ENCODE results near the gene CCL8.
A peak's percentile ranks its signal among the peaks of the same experiment; 100 is the strongest.

The CCL8 gene

DNA sequence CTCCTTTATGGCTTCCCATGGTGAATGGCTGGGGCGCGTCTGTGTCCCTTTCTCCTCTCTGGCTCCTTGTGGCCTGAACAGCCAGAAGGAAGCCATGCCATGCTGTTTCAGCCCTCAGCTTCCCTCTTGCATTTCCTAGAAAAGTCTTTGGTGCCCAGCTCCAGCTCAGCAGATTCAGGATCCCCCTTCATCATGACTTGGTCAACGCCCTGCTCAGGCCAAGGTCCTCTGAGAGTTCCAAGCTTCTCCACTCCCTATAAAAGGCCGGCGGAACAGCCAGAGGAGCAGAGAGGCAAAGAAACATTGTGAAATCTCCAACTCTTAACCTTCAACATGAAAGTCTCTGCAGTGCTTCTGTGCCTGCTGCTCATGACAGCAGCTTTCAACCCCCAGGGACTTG is 37.0 kb downstream of the CCL8 start, which contains the start of gene CCL13:
TSS of gene CCL13 (plus strand) at position 287 of the 400 bp plus-strand sequence. CDS start at position 334, 47 bp downstream.
- TF ChIP-seq, protein P1, sequence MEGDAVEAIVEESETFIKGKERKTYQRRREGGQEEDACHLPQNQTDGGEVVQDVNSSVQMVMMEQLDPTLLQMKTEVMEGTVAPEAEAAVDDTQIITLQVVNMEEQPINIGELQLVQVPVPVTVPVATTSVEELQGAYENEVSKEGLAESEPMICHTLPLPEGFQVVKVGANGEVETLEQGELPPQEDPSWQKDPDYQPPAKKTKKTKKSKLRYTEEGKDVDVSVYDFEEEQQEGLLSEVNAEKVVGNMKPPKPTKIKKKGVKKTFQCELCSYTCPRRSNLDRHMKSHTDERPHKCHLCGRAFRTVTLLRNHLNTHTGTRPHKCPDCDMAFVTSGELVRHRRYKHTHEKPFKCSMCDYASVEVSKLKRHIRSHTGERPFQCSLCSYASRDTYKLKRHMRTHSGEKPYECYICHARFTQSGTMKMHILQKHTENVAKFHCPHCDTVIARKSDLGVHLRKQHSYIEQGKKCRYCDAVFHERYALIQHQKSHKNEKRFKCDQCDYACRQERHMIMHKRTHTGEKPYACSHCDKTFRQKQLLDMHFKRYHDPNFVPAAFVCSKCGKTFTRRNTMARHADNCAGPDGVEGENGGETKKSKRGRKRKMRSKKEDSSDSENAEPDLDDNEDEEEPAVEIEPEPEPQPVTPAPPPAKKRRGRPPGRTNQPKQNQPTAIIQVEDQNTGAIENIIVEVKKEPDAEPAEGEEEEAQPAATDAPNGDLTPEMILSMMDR (IDR thresholded peaks at IDR 0.05; ENCODE audit: unreplicated experiment in 3 of 3), result no peak
- Mint-ChIP-seq H3K27ac (no peak within 1 kb of the TSS), H3K9me3 (peaks cover 6% of the 10 kb centered on the region), H3K4me1 (no peaks in the 10 kb centered on the region), H3K4me3 (no peak within 1 kb of the TSS), H3K36me3 (ENCODE audit: low read depth) (no peaks in the 10 kb centered on the region), H3K27me3 (ENCODE audit: low read depth) (peaks cover 20% of the 10 kb centered on the region)

DNA sequence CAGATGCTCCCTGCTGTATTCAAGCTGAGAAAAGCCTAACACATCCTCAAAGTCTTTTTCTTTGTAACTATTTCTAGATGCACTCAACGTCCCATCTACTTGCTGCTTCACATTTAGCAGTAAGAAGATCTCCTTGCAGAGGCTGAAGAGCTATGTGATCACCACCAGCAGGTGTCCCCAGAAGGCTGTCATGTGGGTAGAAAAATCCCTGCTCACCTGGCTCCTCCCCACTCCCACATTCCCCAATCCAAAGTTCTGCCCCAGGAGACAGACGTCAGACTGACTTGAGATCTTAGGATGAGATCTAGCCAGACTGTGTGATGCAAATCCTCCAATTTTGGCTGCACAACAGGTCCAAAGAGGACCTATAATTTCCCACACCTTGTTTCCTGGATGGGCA is 38.2 kb downstream of the CCL8 start:
- Mint-ChIP-seq H3K27ac (no peak overlapping the region), H3K36me3 (ENCODE audit: low read depth) (no peaks in the 10 kb centered on the region), H3K4me1 (peaks cover 5% of the 10 kb centered on the region), H3K4me3 (no peak overlapping the region), H3K9me3 (peaks cover 6% of the 10 kb centered on the region), H3K27me3 (ENCODE audit: low read depth) (peaks cover 29% of the 10 kb centered on the region)
- TF ChIP-seq, protein P1 (IDR thresholded peaks at IDR 0.05; ENCODE audit: unreplicated experiment in 3 of 3), result no peak

DNA sequence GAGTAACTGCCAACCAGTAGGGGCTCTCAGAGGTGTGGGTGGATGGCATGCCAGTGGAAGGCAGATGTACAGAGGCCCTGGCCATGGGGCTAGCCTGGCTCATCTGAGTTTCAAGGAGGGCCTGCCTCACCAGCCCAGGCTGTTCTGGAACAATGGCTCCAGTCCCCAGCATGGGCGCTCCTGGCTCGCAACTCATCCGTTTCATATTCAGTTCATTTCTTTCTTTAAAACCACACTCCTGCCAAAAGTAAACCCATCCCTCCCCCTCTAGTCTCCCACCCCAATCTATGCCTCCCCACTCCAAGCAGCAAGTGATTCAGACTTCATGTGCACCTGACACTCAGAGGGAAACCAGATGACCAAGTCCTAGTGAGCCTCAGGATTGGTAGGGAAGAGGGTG is 39.4 kb downstream of the CCL8 start:
- H3K4me3 Mint-ChIP-seq, result no peak overlapping the region
- TF ChIP-seq, protein P1 (IDR thresholded peaks at IDR 0.05; ENCODE audit: unreplicated experiment in 3 of 3), result no peak
- peaks cover 2% of the 10 kb centered on the region for H3K9me3 Mint-ChIP-seq
- H3K4me1 Mint-ChIP-seq, result peaks cover 5% of the 10 kb centered on the region
- peaks cover 37% of the 10 kb centered on the region for H3K27me3 Mint-ChIP-seq (ENCODE audit: low read depth)
- H3K27ac Mint-ChIP-seq, result no peak overlapping the region
- H3K36me3 Mint-ChIP-seq (ENCODE audit: low read depth), result no peaks in the 10 kb centered on the region

DNA sequence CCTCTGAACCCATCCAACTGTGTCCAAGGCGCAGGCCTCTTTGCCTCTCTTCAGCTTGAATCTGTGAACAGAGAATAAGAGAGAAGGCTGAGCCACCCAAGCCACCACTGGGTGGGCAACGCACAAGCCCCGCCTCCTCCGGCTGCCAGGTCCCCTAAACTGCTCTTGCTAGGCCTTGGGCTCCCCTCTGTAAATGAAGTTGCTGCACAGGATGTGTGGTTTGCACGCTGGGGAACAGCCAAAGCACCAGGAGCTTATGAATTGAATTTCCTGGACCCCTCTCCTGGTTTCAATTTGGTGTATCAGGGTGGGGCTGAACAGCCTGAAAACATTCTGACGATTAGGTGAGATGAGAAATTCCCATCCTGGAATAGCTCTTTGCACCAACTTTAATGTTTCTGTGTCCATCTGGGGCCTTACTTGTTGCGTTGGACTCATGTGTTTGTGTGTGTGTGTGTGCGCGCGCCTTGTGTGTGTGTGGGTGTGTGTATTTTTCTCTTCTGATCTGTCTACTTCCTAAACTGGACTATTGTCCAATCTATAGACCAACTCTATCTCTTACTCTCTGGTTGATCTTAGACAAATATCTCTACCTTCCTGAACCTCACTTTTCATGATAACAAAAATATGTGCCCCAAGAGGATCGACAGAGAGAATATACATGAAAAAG is 41.5 kb downstream of the CCL8 start:
- Mint-ChIP-seq H3K36me3 (ENCODE audit: low read depth) (no peaks in the 10 kb centered on the region), H3K4me1 (peaks cover 5% of the 10 kb centered on the region), H3K4me3 (no peak overlapping the region), H3K27ac (no peak overlapping the region), H3K9me3 (no peaks in the 10 kb centered on the region), H3K27me3 (ENCODE audit: low read depth) (peaks cover 53% of the 10 kb centered on the region)
- TF ChIP-seq, protein P1 (IDR thresholded peaks at IDR 0.05; ENCODE audit: unreplicated experiment in 3 of 3), result no peak

DNA sequence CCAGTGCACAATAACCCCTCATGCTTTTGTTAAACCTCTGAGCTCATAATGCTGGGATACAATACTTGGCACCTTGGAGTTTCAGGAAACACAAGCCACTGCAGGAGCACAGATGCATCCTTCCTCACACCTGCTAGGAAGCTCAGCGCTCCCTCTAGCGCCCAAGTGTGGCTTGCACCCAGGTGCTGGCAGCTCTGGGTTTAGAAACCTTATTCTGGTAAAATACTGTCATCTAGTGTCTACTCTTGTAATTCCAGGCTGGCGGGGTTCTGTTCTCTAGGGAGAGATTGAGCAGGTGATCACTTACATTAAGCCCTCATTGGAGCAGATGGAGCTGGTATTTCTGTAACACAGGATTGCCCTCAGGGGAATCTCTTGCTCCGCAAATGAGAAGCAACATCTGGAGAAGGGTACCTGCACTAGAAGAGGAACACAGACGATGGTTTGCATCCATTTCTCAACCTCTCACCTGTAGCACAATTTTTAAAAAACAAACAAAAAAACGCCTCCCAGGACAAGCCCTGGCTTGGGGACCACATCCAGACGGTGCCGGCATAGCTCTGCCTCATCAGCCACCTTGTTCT is 42.3 kb downstream of the CCL8 start:
- no peaks in the 10 kb centered on the region for H3K36me3 Mint-ChIP-seq (ENCODE audit: low read depth)
- peaks cover 47% of the 10 kb centered on the region for H3K27me3 Mint-ChIP-seq (ENCODE audit: low read depth)
- no peak overlapping the region for H3K4me3 Mint-ChIP-seq
- no peak overlapping the region for H3K27ac Mint-ChIP-seq
- H3K4me1 Mint-ChIP-seq, result peaks cover 5% of the 10 kb centered on the region
- TF ChIP-seq, protein P1 (IDR thresholded peaks at IDR 0.05; ENCODE audit: unreplicated experiment in 3 of 3), result peak; percentile 100
- H3K9me3 Mint-ChIP-seq, result no peaks in the 10 kb centered on the region

All from nephron (organoid).